GM23338 (cell line): ENCODE results near the gene RALGPS1. TPM values are rescaled to one million over a fixed set of nuclear protein-coding genes. Genes with fewer than 3 reads are reported as not detected.

Experiments used
- ATAC-seq: fragments of 200-7000 bp; cut with Tn5 transposase; 3 replicates; pipeline ENCODE4 v1.9.1; 2020
- DNase-seq: peaks from one replicate; pipeline ENCODE4 v3.0.0-alpha.2; 2015; ENCODE audit warnings: low spot score
- H2AFZ ChIP-seq: fragments of 200-600 bp; sonication (generic); 2 replicates; pipeline ENCODE4 v1.8.0; 2016; ENCODE audit warnings: antibody characterized with exemption, mild to moderate bottlenecking, moderate library complexity
- H3F3A ChIP-seq: fragments of 200-600 bp; sonication (generic); replicated peaks from 2 replicates; pipeline ENCODE4 v1.8.0; 2017; ENCODE audit warnings: antibody characterized with exemption, mixed run types, low read depth
- H3K27ac ChIP-seq: fragments of 200-600 bp; sonication (generic); 2 replicates; pipeline ENCODE4 v1.6.1; 2016; ENCODE audit warnings: low read depth
- H3K27me3 ChIP-seq: fragments of 200-600 bp; sonication (generic); 2 replicates; pipeline ENCODE4 v1.8.0; 2016; ENCODE audit warnings: mild to moderate bottlenecking, mixed run types, moderate library complexity; ENCODE audit not compliant: insufficient read depth
- H3K36me3 ChIP-seq: fragments of 200-600 bp; sonication (generic); 2 replicates; pipeline ENCODE4 v1.8.0; 2016; ENCODE audit warnings: mild to moderate bottlenecking; ENCODE audit not compliant: insufficient read depth
- H3K4me1 ChIP-seq: fragments of 200-600 bp; sonication (generic); 2 replicates; pipeline ENCODE4 v1.8.0; 2016; ENCODE audit warnings: mild to moderate bottlenecking, moderate library complexity; ENCODE audit not compliant: insufficient read depth
- H3K4me2 ChIP-seq: fragments of 200-600 bp; sonication (generic); 2 replicates; pipeline ENCODE4 v1.7.1; 2017; ENCODE audit warnings: mixed run types
- H3K4me3 ChIP-seq: fragments of 200-600 bp; sonication (generic); 2 replicates; pipeline ENCODE4 v1.6.1; 2016; ENCODE audit warnings: mixed run types
- H3K79me2 ChIP-seq: fragments of 200-600 bp; sonication (generic); replicated peaks from 2 replicates; pipeline ENCODE4 v1.8.0; 2017; ENCODE audit warnings: mild to moderate bottlenecking; ENCODE audit not compliant: insufficient read depth
- H3K9me2 ChIP-seq: fragments of 200-600 bp; sonication (generic); 2 replicates; pipeline ENCODE4 v1.8.0; 2017; ENCODE audit not compliant: insufficient read depth
- H4K20me1 ChIP-seq: fragments of 200-600 bp; sonication (generic); replicated peaks from 2 replicates; pipeline ENCODE4 v1.8.0; 2017; ENCODE audit warnings: mild to moderate bottlenecking; ENCODE audit not compliant: insufficient read depth
- H3K27ac Mint-ChIP-seq: 2 replicates; pipeline ENCODE4 v1.8.0; 2020; ENCODE audit warnings: inconsistent platforms, mild to moderate bottlenecking, moderate library complexity, mixed read lengths
- H3K27me3 Mint-ChIP-seq: 3 replicates; pipeline ENCODE4 v1.8.0; 2022; ENCODE audit warnings: low read depth, mild to moderate bottlenecking, moderate library complexity, mixed read lengths, inconsistent platforms; ENCODE audit not compliant: insufficient read depth, poor library complexity
- H3K36me3 Mint-ChIP-seq: 3 replicates; pipeline ENCODE4 v1.8.0; 2021; ENCODE audit warnings: low read depth, mild to moderate bottlenecking, inconsistent platforms, moderate library complexity, mixed read lengths
- H3K4me1 Mint-ChIP-seq: 3 replicates; pipeline ENCODE4 v1.8.0; 2020; ENCODE audit warnings: mild to moderate bottlenecking, inconsistent platforms, mixed read lengths
- H3K4me3 Mint-ChIP-seq: 3 replicates; pipeline ENCODE4 v1.8.0; 2021; ENCODE audit warnings: moderate library complexity, mild to moderate bottlenecking, inconsistent platforms, mixed read lengths
- H3K9me3 Mint-ChIP-seq: 3 replicates; pipeline ENCODE4 v1.8.0; 2020; ENCODE audit warnings: moderate library complexity, mild to moderate bottlenecking, inconsistent platforms, mixed read lengths
- CREB1 ChIP-seq: fragments of 250-450 bp; sonication (Bioruptor Pico); IDR thresholded peaks from 2 replicates; pipeline ENCODE4 v1.5.0; 2020; ENCODE audit warnings: low read depth, mild to moderate bottlenecking, moderate library complexity
- EZH2 ChIP-seq: fragments of 200-600 bp; sonication (generic); IDR thresholded peaks from one replicate; pipeline ENCODE4 v1.8.0; 2017; ENCODE audit warnings: antibody characterized with exemption, mild to moderate bottlenecking, low read depth; ENCODE audit not compliant: unreplicated experiment
- EZH2phosphoT487 ChIP-seq: fragments of 200-600 bp; sonication (generic); IDR thresholded peaks from one replicate; pipeline ENCODE4 v1.8.1; 2018; ENCODE audit warnings: antibody characterized with exemption; ENCODE audit not compliant: unreplicated experiment
- JUNB ChIP-seq: IDR thresholded peaks from one replicate; pipeline ENCODE4 v1.6.1; 2016; ENCODE audit warnings: antibody characterized with exemption; ENCODE audit not compliant: unreplicated experiment
- POLR2AphosphoS5 ChIP-seq: IDR thresholded peaks from 2 replicates; pipeline ENCODE4 v1.6.1; 2016; ENCODE audit warnings: antibody characterized with exemption, low read depth
- STAT1 ChIP-seq: IDR thresholded peaks from one replicate; pipeline ENCODE4 v1.6.1; 2016; ENCODE audit warnings: antibody characterized with exemption; ENCODE audit not compliant: unreplicated experiment
- ZNF114 ChIP-seq: fragments of 250-450 bp; sonication (Bioruptor Pico); IDR thresholded peaks from 2 replicates; pipeline ENCODE4 v1.5.0; 2020; ENCODE audit warnings: mild to moderate bottlenecking, moderate library complexity
- ZNF331 ChIP-seq: fragments of 250-450 bp; sonication (Bioruptor Pico); IDR thresholded peaks from 2 replicates; pipeline ENCODE4 v1.5.0; 2020; ENCODE audit warnings: low read depth, mild to moderate bottlenecking, moderate library complexity
- polyA plus RNA-seq: library from polyadenylated mRNA; unstranded; fragments of >200 nt; fragmentation: Nextera tagmentation; extraction: Ambion mirVana; gene quantifications from 2 replicates; pipeline ENCODE4 v1.2.1, GENCODE V29; 2016
- total RNA-seq: library from RNA; depleted of rRNA; stranded (reverse); fragments of >200 nt; shearing (Covaris generic); gene quantifications from 2 replicates; pipeline ENCODE4 v1.2.3, GENCODE V29; 2014
- TF ChIP-seq, protein P1 (sequence below): IDR thresholded peaks from 2 replicates; pipeline ENCODE4 v1.6.1; 2016; ENCODE audit warnings: antibody characterized with exemption
- TF ChIP-seq, protein P2 (sequence below), 2 experiments: fragments of 200-600 bp in 1 of 2; sonication (generic) in 1 of 2; conservative IDR thresholded peaks; 2 replicates each; pipeline versions ENCODE4 v1.5.1 to v1.6.1; 2016 to 2017; ENCODE audit warnings: antibody characterized with exemption in 2 of 2, low read depth in 2 of 2, mild to moderate bottlenecking in 2 of 2, moderate library complexity in 1 of 2
- TF ChIP-seq, protein P3 (sequence below): fragments of 250-450 bp; sonication (Bioruptor Pico); IDR thresholded peaks from 2 replicates; pipeline ENCODE4 v1.5.0; 2020; ENCODE audit warnings: mild to moderate bottlenecking, moderate library complexity
- TF ChIP-seq, protein P4 (sequence below): IDR thresholded peaks from one replicate; pipeline ENCODE4 v1.6.1; 2018; ENCODE audit warnings: antibody characterized with exemption; ENCODE audit not compliant: unreplicated experiment

The RALGPS1 gene
- total and polyA plus RNA-seq, 2 experiments from 2014 or later = 18.2 to 57.1 TPM

DNA sequence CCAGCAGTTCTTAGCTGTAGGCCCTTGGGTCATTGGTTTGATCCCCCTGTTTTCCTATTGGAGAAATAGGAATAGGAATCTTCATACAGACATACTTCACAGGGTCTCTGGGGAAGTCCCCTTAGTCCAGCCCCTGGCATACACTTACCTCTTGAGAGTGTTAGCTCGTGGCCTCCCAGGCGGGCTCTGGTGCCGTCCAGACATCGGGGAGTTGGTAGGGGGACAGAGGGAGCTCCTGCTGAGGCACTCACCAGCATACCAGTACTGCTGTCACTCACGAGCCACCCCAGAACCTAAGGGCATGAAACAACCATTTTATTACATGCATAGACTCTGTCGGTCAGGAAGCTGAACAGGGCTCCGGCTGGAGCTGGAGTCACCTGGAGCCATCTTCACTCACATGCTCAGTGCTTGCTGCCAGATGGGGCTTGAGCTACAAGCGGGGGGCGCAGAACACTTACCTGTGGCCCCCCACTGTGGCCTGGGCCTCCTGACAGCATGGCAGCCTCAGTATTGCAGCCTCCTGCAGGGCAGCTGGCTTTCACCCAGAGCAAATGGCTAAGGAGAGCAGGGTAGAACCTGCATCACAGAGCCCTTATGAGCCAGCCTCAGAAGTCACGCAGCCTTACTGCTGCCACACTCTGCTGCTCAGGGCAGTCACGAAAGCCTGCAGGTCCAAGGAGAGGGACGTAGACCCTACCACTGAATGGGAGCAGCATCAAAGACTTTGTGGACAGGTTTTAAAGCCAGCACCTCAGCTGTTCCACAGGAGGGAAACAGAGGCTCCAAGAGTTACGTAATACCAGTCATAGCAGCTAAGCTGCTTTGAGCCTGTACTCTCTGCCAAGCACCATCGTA is 266.1 kb downstream of the RALGPS1 start:
- Histone ChIP-seq H3K27me3 (no peaks in the 10 kb centered on the region), H3K79me2 (no peaks in the 10 kb centered on the region), H3K4me1 (peaks cover 7% of the 10 kb centered on the region; the same call in 1 of the 2 replicates), H2AFZ (no peak overlapping the region), H4K20me1 (no peaks in the 10 kb centered on the region; the same call in 1 of the 2 replicates), H3F3A (no peaks in the 10 kb centered on the region), H3K9me2 (no peaks in the 10 kb centered on the region), H3K36me3 (no peaks in the 10 kb centered on the region), H3K4me2 (no peak overlapping the region), H3K4me3 (no peak overlapping the region), H3K27ac (no peak overlapping the region)
- Mint-ChIP-seq H3K4me1 (peaks cover 12% of the 10 kb centered on the region), H3K27ac (no peak overlapping the region), H3K4me3 (no peak overlapping the region), H3K9me3 (no peaks in the 10 kb centered on the region), H3K36me3 (peaks cover 3% of the 10 kb centered on the region; the same call in 1 of the 3 replicates), H3K27me3 (peaks cover 4% of the 10 kb centered on the region)
- DNase-seq = no peak
- no peak for TF ChIP-seq ZNF114 (CRISPR knock-in tag)
- no peak for TF ChIP-seq JUNB
- TF ChIP-seq STAT1 = no peak
- TF ChIP-seq, protein P1, sequence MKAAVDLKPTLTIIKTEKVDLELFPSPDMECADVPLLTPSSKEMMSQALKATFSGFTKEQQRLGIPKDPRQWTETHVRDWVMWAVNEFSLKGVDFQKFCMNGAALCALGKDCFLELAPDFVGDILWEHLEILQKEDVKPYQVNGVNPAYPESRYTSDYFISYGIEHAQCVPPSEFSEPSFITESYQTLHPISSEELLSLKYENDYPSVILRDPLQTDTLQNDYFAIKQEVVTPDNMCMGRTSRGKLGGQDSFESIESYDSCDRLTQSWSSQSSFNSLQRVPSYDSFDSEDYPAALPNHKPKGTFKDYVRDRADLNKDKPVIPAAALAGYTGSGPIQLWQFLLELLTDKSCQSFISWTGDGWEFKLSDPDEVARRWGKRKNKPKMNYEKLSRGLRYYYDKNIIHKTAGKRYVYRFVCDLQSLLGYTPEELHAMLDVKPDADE = no peak
- TF ChIP-seq POLR2AphosphoS5 = no peak
- TF ChIP-seq, protein P2, sequence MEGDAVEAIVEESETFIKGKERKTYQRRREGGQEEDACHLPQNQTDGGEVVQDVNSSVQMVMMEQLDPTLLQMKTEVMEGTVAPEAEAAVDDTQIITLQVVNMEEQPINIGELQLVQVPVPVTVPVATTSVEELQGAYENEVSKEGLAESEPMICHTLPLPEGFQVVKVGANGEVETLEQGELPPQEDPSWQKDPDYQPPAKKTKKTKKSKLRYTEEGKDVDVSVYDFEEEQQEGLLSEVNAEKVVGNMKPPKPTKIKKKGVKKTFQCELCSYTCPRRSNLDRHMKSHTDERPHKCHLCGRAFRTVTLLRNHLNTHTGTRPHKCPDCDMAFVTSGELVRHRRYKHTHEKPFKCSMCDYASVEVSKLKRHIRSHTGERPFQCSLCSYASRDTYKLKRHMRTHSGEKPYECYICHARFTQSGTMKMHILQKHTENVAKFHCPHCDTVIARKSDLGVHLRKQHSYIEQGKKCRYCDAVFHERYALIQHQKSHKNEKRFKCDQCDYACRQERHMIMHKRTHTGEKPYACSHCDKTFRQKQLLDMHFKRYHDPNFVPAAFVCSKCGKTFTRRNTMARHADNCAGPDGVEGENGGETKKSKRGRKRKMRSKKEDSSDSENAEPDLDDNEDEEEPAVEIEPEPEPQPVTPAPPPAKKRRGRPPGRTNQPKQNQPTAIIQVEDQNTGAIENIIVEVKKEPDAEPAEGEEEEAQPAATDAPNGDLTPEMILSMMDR (conservative IDR thresholded peaks at IDR 0.05; ENCODE audit: low read depth in 2 of 2) = no peak
- no peak for TF ChIP-seq ZNF331
- TF ChIP-seq, protein P3, sequence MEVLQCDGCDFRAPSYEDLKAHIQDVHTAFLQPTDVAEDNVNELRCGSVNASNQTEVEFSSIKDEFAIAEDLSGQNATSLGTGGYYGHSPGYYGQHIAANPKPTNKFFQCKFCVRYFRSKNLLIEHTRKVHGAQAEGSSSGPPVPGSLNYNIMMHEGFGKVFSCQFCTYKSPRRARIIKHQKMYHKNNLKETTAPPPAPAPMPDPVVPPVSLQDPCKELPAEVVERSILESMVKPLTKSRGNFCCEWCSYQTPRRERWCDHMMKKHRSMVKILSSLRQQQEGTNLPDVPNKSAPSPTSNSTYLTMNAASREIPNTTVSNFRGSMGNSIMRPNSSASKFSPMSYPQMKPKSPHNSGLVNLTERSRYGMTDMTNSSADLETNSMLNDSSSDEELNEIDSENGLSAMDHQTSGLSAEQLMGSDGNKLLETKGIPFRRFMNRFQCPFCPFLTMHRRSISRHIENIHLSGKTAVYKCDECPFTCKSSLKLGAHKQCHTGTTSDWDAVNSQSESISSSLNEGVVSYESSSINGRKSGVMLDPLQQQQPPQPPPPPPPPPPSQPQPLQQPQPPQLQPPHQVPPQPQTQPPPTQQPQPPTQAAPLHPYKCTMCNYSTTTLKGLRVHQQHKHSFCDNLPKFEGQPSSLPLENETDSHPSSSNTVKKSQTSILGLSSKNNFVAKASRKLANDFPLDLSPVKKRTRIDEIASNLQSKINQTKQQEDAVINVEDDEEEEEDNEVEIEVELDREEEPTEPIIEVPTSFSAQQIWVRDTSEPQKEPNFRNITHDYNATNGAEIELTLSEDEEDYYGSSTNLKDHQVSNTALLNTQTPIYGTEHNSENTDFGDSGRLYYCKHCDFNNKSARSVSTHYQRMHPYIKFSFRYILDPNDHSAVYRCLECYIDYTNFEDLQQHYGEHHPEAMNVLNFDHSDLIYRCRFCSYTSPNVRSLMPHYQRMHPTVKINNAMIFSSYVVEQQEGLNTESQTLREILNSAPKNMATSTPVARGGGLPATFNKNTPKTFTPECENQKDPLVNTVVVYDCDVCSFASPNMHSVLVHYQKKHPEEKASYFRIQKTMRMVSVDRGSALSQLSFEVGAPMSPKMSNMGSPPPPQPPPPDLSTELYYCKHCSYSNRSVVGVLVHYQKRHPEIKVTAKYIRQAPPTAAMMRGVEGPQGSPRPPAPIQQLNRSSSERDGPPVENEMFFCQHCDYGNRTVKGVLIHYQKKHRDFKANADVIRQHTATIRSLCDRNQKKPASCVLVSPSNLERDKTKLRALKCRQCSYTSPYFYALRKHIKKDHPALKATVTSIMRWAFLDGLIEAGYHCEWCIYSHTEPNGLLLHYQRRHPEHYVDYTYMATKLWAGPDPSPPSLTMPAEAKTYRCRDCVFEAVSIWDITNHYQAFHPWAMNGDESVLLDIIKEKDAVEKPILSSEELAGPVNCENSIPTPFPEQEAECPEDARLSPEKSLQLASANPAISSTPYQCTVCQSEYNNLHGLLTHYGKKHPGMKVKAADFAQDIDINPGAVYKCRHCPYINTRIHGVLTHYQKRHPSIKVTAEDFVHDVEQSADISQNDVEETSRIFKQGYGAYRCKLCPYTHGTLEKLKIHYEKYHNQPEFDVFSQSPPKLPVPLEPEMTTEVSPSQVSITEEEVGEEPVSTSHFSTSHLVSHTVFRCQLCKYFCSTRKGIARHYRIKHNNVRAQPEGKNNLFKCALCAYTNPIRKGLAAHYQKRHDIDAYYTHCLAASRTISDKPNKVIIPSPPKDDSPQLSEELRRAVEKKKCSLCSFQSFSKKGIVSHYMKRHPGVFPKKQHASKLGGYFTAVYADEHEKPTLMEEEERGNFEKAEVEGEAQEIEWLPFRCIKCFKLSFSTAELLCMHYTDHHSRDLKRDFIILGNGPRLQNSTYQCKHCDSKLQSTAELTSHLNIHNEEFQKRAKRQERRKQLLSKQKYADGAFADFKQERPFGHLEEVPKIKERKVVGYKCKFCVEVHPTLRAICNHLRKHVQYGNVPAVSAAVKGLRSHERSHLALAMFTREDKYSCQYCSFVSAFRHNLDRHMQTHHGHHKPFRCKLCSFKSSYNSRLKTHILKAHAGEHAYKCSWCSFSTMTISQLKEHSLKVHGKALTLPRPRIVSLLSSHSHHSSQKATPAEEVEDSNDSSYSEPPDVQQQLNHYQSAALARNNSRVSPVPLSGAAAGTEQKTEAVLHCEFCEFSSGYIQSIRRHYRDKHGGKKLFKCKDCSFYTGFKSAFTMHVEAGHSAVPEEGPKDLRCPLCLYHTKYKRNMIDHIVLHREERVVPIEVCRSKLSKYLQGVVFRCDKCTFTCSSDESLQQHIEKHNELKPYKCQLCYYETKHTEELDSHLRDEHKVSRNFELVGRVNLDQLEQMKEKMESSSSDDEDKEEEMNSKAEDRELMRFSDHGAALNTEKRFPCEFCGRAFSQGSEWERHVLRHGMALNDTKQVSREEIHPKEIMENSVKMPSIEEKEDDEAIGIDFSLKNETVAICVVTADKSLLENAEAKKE (CRISPR knock-in tag) = no peak
- no peak for TF ChIP-seq EZH2
- no peak for TF ChIP-seq EZH2phosphoT487
- TF ChIP-seq, protein P4, sequence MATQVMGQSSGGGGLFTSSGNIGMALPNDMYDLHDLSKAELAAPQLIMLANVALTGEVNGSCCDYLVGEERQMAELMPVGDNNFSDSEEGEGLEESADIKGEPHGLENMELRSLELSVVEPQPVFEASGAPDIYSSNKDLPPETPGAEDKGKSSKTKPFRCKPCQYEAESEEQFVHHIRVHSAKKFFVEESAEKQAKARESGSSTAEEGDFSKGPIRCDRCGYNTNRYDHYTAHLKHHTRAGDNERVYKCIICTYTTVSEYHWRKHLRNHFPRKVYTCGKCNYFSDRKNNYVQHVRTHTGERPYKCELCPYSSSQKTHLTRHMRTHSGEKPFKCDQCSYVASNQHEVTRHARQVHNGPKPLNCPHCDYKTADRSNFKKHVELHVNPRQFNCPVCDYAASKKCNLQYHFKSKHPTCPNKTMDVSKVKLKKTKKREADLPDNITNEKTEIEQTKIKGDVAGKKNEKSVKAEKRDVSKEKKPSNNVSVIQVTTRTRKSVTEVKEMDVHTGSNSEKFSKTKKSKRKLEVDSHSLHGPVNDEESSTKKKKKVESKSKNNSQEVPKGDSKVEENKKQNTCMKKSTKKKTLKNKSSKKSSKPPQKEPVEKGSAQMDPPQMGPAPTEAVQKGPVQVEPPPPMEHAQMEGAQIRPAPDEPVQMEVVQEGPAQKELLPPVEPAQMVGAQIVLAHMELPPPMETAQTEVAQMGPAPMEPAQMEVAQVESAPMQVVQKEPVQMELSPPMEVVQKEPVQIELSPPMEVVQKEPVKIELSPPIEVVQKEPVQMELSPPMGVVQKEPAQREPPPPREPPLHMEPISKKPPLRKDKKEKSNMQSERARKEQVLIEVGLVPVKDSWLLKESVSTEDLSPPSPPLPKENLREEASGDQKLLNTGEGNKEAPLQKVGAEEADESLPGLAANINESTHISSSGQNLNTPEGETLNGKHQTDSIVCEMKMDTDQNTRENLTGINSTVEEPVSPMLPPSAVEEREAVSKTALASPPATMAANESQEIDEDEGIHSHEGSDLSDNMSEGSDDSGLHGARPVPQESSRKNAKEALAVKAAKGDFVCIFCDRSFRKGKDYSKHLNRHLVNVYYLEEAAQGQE = no peak
- TF ChIP-seq CREB1 (CRISPR knock-in tag) = no peak
- no peak for ATAC-seq
